VCaP (cell line): ENCODE results near the gene ZCCHC14.

Experiments used
- H3K27ac ChIP-seq: fragments of 450-650 bp; 2 replicates; pipeline ENCODE4 v1.5.1; 2017
- TF ChIP-seq, protein P1 (sequence below): fragments of 450-650 bp; conservative IDR thresholded peaks from 2 replicates; pipeline ENCODE4 v1.5.1; 2017; ENCODE audit warnings: mild to moderate bottlenecking, moderate library complexity

Gene ZCCHC14

DNA sequence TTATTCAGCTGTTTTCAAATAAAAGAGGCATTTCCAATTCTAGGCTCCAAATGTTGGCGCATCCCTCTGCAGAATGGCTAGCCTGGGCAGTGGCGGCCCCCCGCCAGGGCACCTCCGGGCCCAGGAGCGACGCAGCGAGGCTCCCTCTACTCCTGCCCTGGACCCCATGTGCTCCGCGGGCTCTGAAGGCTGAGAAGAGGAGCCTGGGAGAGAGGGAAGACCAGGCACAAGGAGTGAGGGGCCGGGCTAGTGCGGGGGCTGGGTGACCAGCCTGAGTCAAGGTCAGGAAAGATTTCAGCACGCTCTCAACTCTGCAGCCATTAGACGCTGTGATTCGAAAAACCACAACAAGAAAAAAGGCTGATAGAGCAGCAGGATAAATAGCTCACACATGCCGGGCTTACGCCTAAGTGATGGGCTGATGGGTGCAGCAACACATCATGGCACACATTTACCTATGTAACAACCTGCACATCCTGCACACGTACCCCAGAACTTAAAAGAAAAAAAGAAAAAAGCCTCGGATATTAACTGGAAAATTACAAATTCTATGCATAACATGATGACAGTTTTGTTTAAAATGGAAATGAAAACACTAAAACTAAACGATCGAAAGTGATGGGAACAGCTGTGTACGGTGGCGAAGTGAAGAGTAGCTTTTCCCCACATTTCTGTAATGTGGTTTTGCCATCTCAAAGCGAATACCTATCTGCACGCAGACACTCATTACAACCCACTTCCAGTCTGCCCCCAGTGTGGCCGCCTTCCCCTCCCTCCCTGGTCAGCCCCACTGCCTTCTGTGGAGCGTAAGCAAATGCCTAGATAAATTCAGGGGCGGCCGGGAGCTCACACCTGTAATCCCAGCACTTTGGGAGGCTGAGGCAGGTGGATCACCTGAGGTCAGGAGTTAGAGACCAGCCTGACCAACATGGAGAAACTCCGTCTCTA is 56.3 kb downstream of the ZCCHC14 start:
- TF ChIP-seq, protein P1, sequence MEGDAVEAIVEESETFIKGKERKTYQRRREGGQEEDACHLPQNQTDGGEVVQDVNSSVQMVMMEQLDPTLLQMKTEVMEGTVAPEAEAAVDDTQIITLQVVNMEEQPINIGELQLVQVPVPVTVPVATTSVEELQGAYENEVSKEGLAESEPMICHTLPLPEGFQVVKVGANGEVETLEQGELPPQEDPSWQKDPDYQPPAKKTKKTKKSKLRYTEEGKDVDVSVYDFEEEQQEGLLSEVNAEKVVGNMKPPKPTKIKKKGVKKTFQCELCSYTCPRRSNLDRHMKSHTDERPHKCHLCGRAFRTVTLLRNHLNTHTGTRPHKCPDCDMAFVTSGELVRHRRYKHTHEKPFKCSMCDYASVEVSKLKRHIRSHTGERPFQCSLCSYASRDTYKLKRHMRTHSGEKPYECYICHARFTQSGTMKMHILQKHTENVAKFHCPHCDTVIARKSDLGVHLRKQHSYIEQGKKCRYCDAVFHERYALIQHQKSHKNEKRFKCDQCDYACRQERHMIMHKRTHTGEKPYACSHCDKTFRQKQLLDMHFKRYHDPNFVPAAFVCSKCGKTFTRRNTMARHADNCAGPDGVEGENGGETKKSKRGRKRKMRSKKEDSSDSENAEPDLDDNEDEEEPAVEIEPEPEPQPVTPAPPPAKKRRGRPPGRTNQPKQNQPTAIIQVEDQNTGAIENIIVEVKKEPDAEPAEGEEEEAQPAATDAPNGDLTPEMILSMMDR = no peak
- no peak overlapping the region for H3K27ac ChIP-seq

DNA sequence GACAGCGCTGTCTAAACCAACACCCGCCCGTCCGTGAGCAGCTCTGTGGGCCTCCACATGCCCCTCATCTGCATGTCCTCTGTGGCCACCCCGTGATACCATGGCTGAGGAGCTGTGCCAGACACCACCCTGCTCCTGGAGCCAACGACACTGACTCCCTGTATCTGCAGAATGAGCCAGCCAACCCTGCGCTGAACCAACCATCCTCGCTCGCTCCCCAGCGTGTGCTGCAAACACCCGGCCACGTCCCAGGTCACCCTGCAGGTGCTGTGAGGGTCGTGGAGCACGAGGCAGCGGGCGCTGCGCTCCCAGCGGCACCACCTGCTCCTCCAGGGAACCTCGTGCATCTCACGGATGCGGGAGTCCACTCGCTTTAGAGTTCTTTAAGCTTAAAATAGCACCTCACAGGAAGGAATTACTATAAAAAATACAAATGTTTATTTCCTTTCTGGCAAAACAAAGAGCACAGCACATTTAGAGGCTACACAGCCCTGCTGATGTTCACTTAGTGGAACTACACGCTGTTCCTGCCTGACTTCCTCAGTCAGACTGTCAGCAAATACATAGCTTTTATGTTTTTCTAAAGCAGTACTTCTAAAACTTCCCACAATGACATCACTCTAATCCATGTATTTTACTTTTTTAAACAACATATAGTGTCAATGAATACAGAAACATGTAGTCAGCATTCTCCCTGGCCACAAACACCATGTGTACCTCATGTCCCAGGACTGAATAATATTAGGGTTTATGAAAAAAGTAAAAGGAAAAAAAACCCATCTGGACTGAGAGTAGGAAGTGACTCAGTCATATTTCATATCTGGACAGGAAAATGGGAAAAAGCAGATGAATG is 57.2 kb downstream of the ZCCHC14 start:
- H3K27ac ChIP-seq = no peak overlapping the region; the same call in 1 of the 2 replicates
- TF ChIP-seq, protein P1 = no peak

DNA sequence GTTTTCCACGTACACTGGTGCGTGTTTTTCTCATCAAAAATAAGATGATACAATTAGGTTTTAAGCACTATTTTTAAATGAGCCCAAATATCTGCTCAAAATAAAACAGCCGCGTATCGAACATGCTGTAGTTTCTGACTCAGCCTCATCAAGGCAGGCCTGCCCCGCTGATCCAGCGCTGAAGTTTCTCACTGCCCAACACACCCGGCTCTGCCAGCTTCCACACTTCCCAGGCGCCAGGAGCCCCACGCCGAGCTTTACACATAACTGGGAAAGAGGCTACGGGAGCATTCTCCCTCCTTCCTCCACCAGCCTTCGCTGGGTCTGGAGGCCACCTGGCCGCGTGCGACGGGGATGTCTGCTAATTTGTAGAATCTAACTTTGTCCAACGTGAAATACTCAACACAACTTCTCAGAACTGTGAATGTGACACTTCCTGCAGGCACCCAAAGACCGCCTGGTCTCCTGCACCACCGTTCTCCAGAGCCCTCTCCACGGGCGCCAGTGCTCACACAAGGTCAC is 58.6 kb downstream of the ZCCHC14 start:
- TF ChIP-seq, protein P1 = no peak
- H3K27ac ChIP-seq = no peak overlapping the region

DNA sequence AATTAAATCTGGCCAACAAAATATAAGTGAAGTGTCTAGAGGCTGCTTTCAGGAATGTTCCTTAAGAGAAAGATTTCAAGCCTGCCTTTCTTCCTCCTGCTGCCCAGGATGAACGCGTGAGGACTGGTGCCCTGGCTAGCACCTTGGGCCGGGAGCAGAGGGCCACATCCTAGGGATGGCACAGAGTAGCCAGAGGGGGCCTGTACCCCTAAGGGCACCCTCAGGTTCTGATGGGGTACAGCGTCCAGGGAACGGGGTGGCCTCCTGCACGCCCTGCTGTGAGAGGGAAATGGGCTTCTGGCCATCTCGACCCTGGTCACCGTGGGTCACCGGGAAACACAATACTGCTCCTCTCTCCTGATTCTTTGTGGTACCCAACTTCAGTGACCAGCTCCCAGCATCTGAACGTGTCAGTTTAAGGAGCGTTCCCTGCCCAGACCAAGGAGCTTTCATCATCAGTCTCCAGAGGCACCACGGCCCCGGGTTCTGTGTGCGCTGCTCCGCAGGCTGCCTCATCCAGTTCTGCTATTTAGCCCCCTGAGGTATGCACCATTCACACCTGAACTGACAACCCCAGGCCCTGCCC is 60.4 kb downstream of the ZCCHC14 start:
- TF ChIP-seq, protein P1 = no peak
- no peak overlapping the region for H3K27ac ChIP-seq

DNA sequence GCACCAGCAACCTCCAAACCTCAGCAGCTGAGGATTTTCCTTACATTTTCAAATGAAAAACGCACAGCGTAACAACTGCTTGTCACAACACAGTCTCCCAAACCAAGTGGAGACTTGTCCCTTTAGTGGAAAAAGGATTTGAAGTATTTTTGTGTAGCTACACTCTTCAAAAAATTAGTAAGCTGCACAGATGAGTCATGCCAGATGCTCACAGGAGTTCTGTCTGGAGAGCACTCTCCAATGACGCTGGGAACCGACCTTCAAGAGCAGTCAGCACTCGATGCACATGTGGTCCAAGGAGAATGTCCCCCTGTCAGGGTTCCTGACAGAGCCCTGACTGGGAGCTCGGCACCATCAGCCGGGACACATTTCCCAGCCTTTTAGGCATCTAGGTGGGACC is 60.9 kb downstream of the ZCCHC14 start:
- no peak overlapping the region for H3K27ac ChIP-seq

DNA sequence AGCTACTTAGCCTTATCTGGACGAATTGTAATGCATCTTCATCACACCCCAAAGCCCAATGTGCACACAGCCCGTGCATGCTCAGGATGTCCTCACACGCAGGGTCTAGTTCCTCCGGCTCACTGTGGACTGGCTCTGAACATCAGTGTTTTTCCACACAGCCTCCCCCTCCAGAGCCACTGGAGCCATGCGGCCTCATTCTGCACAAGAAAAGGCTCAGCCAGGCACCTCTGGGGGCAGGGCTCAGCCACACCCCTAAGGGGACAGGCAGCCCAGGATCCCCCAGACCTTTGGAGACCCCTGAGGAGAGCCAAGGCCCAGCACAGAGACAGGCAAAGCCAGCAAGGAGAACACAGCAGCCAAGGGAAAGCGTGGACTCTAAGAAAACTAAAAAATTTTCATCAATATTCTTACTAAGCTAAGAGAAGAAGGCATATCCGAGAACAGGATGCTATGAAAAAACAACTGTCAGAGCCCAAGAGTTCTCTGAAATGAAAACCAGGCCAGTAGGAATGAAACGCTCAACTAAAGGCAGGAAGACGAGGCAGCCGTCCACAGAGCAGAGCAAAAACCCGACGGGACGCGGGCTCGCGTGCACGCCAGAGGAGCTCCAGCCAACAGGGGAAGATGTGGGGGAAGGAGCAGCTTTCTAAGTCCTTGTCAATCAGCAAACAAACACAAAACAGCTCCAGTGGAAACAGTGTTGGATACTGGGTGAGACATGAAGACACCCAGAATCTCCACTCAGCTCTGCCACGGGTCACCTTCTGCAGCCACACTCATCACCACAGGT is 66.2 kb downstream of the ZCCHC14 start:
- TF ChIP-seq, protein P1 = no peak
- H3K27ac ChIP-seq = no peak overlapping the region

More for the DNA sequence above, 60.9 kb downstream of the ZCCHC14 start:
- TF ChIP-seq, protein P1 = no peak
